ENCODE data around the gene HSD17B11. TPM values are rescaled to one million over a fixed set of nuclear protein-coding genes. Genes with fewer than 3 reads are reported as not detected.

HSD17B11 gene
- total RNA-seq, 1 experiment from 2014 or later, result 47.4 TPM

DNA sequence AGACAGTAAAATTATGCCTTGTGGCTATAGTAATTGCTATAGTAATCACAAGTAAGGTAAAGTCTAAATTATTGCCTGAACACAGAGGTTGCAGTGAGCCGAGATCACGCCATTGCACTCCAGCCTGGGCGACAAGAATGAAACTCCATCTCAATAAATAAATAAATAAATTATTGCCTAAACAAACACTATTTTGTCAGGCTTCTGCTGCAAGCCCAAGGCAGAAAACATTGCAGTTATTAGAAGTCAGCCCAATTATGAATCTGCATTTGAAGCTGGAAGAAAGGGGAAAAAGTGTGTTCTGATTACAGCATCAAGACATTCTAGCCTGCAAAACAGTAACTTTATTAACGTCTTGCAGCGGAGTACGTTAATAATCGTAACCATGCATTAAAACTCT is 85.4 kb downstream of the HSD17B11 start:
- H3K27ac ChIP-seq (ENCODE audit: low read depth, low read length), result no peak overlapping the region
- DNase-seq (ENCODE audit: low read depth, low spot score) (no peak), ATAC-seq (no peak)
- H3K79me2 ChIP-seq (ENCODE audit: insufficient read depth, low read length), result no peaks in the 10 kb centered on the region
- H4K20me1 ChIP-seq (ENCODE audit: insufficient read depth), result no peaks in the 10 kb centered on the region
- no peaks in the 10 kb centered on the region for H3K9me2 ChIP-seq (ENCODE audit: insufficient read depth)
- intact Hi-C loops (cut with micrococcal nuclease), result no loop called here
- RAD21 ChIA-PET (ENCODE audit: low non-redundant PET in 1 of 2, low total read pairs in 2 of 2, uncharacterized antibody in 2 of 2, unreplicated experiment in 2 of 2), result no interaction called here
- H3K4me3 ChIP-seq (replicated peaks in 1 of 2; ENCODE audit: low read depth in 1 of 2, low read length in 2 of 2), result no peak overlapping the region
- TF ChIP-seq EGR1 (IDR thresholded peaks at IDR 0.05; ENCODE audit: low read depth), result no peak
- no peak for TF ChIP-seq CEBPB (IDR thresholded peaks at IDR 0.05; ENCODE audit: low read depth)
- TF ChIP-seq FOSL1 (IDR thresholded peaks at IDR 0.05; ENCODE audit: low read depth), result no peak
- TF ChIP-seq POLR2AphosphoS5 (IDR thresholded peaks at IDR 0.05; ENCODE audit: low read depth, low read length), result no peak
- TF ChIP-seq TCF7L2 (IDR thresholded peaks at IDR 0.05; ENCODE audit: borderline replicate concordance, extremely low read depth, insufficient read depth, insufficient read length), result no peak
- no peak for TF ChIP-seq SP1 (IDR thresholded peaks at IDR 0.05; ENCODE audit: low read depth)
- TF ChIP-seq EZH2 (IDR thresholded peaks at IDR 0.05), result no peak
- TF ChIP-seq CBX3 (IDR thresholded peaks at IDR 0.05; ENCODE audit: low read depth), result no peak
- no peak for TF ChIP-seq POLR2A (IDR thresholded peaks at IDR 0.05; ENCODE audit: borderline replicate concordance, extremely low read depth, insufficient read depth, insufficient read length)
- TF ChIP-seq JUND (IDR thresholded peaks at IDR 0.05), result no peak
- TF ChIP-seq, protein P1, sequence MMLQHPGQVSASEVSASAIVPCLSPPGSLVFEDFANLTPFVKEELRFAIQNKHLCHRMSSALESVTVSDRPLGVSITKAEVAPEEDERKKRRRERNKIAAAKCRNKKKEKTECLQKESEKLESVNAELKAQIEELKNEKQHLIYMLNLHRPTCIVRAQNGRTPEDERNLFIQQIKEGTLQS (IDR thresholded peaks at IDR 0.05), result no peak
- TF ChIP-seq, protein P2, sequence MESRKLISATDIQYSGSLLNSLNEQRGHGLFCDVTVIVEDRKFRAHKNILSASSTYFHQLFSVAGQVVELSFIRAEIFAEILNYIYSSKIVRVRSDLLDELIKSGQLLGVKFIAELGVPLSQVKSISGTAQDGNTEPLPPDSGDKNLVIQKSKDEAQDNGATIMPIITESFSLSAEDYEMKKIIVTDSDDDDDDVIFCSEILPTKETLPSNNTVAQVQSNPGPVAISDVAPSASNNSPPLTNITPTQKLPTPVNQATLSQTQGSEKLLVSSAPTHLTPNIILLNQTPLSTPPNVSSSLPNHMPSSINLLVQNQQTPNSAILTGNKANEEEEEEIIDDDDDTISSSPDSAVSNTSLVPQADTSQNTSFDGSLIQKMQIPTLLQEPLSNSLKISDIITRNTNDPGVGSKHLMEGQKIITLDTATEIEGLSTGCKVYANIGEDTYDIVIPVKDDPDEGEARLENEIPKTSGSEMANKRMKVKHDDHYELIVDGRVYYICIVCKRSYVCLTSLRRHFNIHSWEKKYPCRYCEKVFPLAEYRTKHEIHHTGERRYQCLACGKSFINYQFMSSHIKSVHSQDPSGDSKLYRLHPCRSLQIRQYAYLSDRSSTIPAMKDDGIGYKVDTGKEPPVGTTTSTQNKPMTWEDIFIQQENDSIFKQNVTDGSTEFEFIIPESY (IDR thresholded peaks at IDR 0.05; ENCODE audit: extremely low read depth, insufficient replicate concordance, low read length), result no peak
- TF ChIP-seq YY1 (IDR thresholded peaks at IDR 0.05; ENCODE audit: extremely low read depth, insufficient replicate concordance, low read depth, low read length), result no peak
- no peak for TF ChIP-seq EZH2phosphoT487 (IDR thresholded peaks at IDR 0.05; ENCODE audit: borderline replicate concordance)
- H3K36me3 ChIP-seq (ENCODE audit: control insufficient read depth in 1 of 2, insufficient read depth in 2 of 2, low read length in 2 of 2), result no peaks in the 10 kb centered on the region
- no peaks in the 10 kb centered on the region for H3K4me1 ChIP-seq (ENCODE audit: control insufficient read depth in 1 of 2, insufficient read depth in 2 of 2, low read length in 2 of 2)
- no peaks in the 10 kb centered on the region for H3K9me3 ChIP-seq (ENCODE audit: control insufficient read depth in 1 of 2, insufficient read depth in 1 of 2, low read depth in 1 of 2, low read length in 2 of 2)
- H3K4me2 ChIP-seq (ENCODE audit: low read length), result no peak overlapping the region
- POLR2A ChIA-PET, result no interaction called here
- no peaks in the 10 kb centered on the region for H3K27me3 ChIP-seq (ENCODE audit: insufficient read depth, low read length)
- no TSS peak for BruUV-seq (replicated peaks)
- H2AFZ ChIP-seq (ENCODE audit: low read depth, low read length, poor library complexity, severe bottlenecking), result no peak overlapping the region
- no peak overlapping the region for H3K9ac ChIP-seq (ENCODE audit: low read length)
- CTCF ChIA-PET, result no interaction called here
